H9 (cell line): ENCODE results near the gene FHOD3. TPM values are rescaled to one million over a fixed set of nuclear protein-coding genes. Genes with fewer than 3 reads are reported as not detected.
A peak's percentile ranks its signal among the peaks of the same experiment; 100 is the strongest.

Experiments
- DNase-seq: peaks from one replicate; pipeline ENCODE4 v3.0.0-alpha.2; 2017
- H2AFZ ChIP-seq: one replicate; pipeline ENCODE4 v1.6.1; 2013; ENCODE audit warnings: mild to moderate bottlenecking, low read length, control low read depth, moderate library complexity
- H2AK5ac ChIP-seq: 2 replicates; pipeline ENCODE4 v1.6.1; 2013; ENCODE audit warnings: low read length, control low read depth, mixed read lengths; ENCODE audit not compliant: insufficient read length
- H2BK120ac ChIP-seq: one replicate; pipeline ENCODE4 v1.6.1; 2013; ENCODE audit warnings: low read depth, mild to moderate bottlenecking, low read length, control low read depth, inconsistent platforms; ENCODE audit not compliant: poor library complexity, severe bottlenecking
- H2BK12ac ChIP-seq: 2 replicates; pipeline ENCODE4 v1.6.1; 2013; ENCODE audit warnings: low read length, control low read depth, mixed read lengths, low read depth; ENCODE audit not compliant: insufficient read length
- H2BK15ac ChIP-seq: 2 replicates; pipeline ENCODE4 v1.6.1; 2013; ENCODE audit warnings: low read depth, low read length, control low read depth
- H2BK20ac ChIP-seq: one replicate; pipeline ENCODE4 v1.6.1; 2013; ENCODE audit warnings: low read depth, mild to moderate bottlenecking, low read length, control low read depth, inconsistent platforms; ENCODE audit not compliant: poor library complexity, severe bottlenecking
- H2BK5ac ChIP-seq: 2 replicates; pipeline ENCODE4 v1.6.1; 2013; ENCODE audit warnings: low read length, control low read depth, mixed read lengths; ENCODE audit not compliant: insufficient read length
- H3K14ac ChIP-seq: 2 replicates; pipeline ENCODE4 v1.6.1; 2013; ENCODE audit warnings: low read length, control low read depth; ENCODE audit not compliant: insufficient read depth
- H3K18ac ChIP-seq: 2 replicates; pipeline ENCODE4 v1.6.1; 2013; ENCODE audit warnings: low read depth, mild to moderate bottlenecking, mixed read lengths, low read length, control low read depth; ENCODE audit not compliant: insufficient read length
- H3K23ac ChIP-seq: 2 replicates; pipeline ENCODE4 v1.6.1; 2013; ENCODE audit warnings: low read length, control low read depth, mixed read lengths, low read depth; ENCODE audit not compliant: insufficient read length
- H3K23me2 ChIP-seq: 2 replicates; pipeline ENCODE4 v1.6.1; 2013; ENCODE audit warnings: low read depth, mild to moderate bottlenecking, mixed read lengths, low read length, control low read depth; ENCODE audit not compliant: insufficient read length, poor library complexity, severe bottlenecking
- H3K27ac ChIP-seq: 2 replicates; pipeline ENCODE4 v1.5.1; 2013; ENCODE audit warnings: low read length, control low read depth, mixed read lengths, low read depth; ENCODE audit not compliant: insufficient read length
- H3K27me3 ChIP-seq: 2 replicates; pipeline ENCODE4 v1.6.1; 2013; ENCODE audit warnings: low read length, control low read depth, inconsistent platforms; ENCODE audit not compliant: insufficient read depth
- H3K4ac ChIP-seq: 2 replicates; pipeline ENCODE4 v1.6.1; 2013; ENCODE audit warnings: low read depth, mild to moderate bottlenecking, control low read depth, inconsistent platforms, low read length, moderate library complexity
- H3K4me1 ChIP-seq: 2 replicates; pipeline ENCODE4 v1.6.1; 2013; ENCODE audit warnings: low read length, control low read depth, inconsistent platforms; ENCODE audit not compliant: insufficient read depth
- H3K4me2 ChIP-seq: 2 replicates; pipeline ENCODE4 v1.6.1; 2013; ENCODE audit warnings: low read length, control low read depth, mixed read lengths; ENCODE audit not compliant: insufficient read length, insufficient read depth
- H3K56ac ChIP-seq: 2 replicates; pipeline ENCODE4 v1.6.1; 2013; ENCODE audit warnings: low read depth, mild to moderate bottlenecking, mixed read lengths, low read length, control low read depth; ENCODE audit not compliant: insufficient read length
- H3K79me1 ChIP-seq: 2 replicates; pipeline ENCODE4 v1.6.1; 2013; ENCODE audit warnings: low read depth, mild to moderate bottlenecking, moderate library complexity, low read length, control low read depth, inconsistent platforms; ENCODE audit not compliant: insufficient read depth, poor library complexity, severe bottlenecking
- H3K79me2 ChIP-seq: 2 replicates; pipeline ENCODE4 v1.6.1; 2013; ENCODE audit warnings: low read length, control low read depth, inconsistent platforms; ENCODE audit not compliant: insufficient read depth
- H3K9ac ChIP-seq: 2 replicates; pipeline ENCODE4 v1.6.1; 2013; ENCODE audit warnings: low read length, control low read depth, mixed read lengths; ENCODE audit not compliant: insufficient read length; ENCODE audit errors: extremely low read depth
- H3K9me3 ChIP-seq: one replicate; pipeline ENCODE4 v1.6.1; 2013; ENCODE audit warnings: low read depth, low read length, inconsistent platforms; ENCODE audit not compliant: control insufficient read depth
- H3T11ph ChIP-seq: one replicate; pipeline ENCODE4 v1.6.1; 2013; ENCODE audit warnings: mild to moderate bottlenecking, low read length, control low read depth, inconsistent platforms
- H4K20me1 ChIP-seq: one replicate; pipeline ENCODE4 v1.6.1; 2013; ENCODE audit not compliant: control insufficient read depth, insufficient read length, insufficient read depth
- H4K5ac ChIP-seq: 2 replicates; pipeline ENCODE4 v1.6.1; 2013; ENCODE audit warnings: low read depth, mild to moderate bottlenecking, mixed read lengths, low read length, control low read depth; ENCODE audit not compliant: insufficient read length
- H4K8ac ChIP-seq: replicated peaks from 2 replicates; pipeline ENCODE4 v1.6.1; 2013; ENCODE audit warnings: low read length, control low read depth, mixed read lengths, low read depth; ENCODE audit not compliant: insufficient read length
- H4K91ac ChIP-seq: 2 replicates; pipeline ENCODE4 v1.6.1; 2013; ENCODE audit warnings: low read depth, mild to moderate bottlenecking, moderate library complexity, mixed read lengths, low read length, control low read depth; ENCODE audit not compliant: insufficient read length
- H3K27ac Mint-ChIP-seq, 3 experiments: 2 replicates in 2 of 3; 3 replicates in 1 of 3; pipeline ENCODE4 v1.8.0; 2020 to 2021; ENCODE audit warnings: mixed read lengths in 3 of 3, mild to moderate bottlenecking in 1 of 3, moderate library complexity in 1 of 3
- H3K27me3 Mint-ChIP-seq: 2 replicates; pipeline ENCODE4 v1.8.0; 2021; ENCODE audit warnings: low read depth, mild to moderate bottlenecking, moderate library complexity, mixed read lengths
- H3K36me3 Mint-ChIP-seq, 3 experiments: 2 replicates in 2 of 3; 3 replicates in 1 of 3; pipeline ENCODE4 v1.8.0; 2020 to 2021; ENCODE audit warnings: low read depth in 3 of 3, mixed read lengths in 3 of 3; ENCODE audit not compliant: insufficient read depth in 1 of 3
- H3K4me1 Mint-ChIP-seq, 2 experiments: 2 replicates each; pipeline ENCODE4 v1.8.0; 2020; ENCODE audit warnings: mixed read lengths in 2 of 2
- H3K4me3 Mint-ChIP-seq, 2 experiments: 2 replicates in 1 of 2; 3 replicates in 1 of 2; pipeline ENCODE4 v1.8.0; 2020 to 2021; ENCODE audit warnings: mild to moderate bottlenecking in 2 of 2, mixed read lengths in 2 of 2, moderate library complexity in 1 of 2
- H3K9me3 Mint-ChIP-seq, 2 experiments: 2 replicates in 1 of 2; 3 replicates in 1 of 2; pipeline ENCODE4 v1.8.0; 2020; ENCODE audit warnings: mild to moderate bottlenecking in 2 of 2, mixed read lengths in 2 of 2, moderate library complexity in 1 of 2
- WGBS: extraction: QIAGEN DNeasy Blood & Tissue Kit; methylation state at CpG from one replicate; pipeline ENCODE4 v1.1.7; 2013; ENCODE audit warnings: missing lambda C conversion rate, low lambda C conversion rate, mixed read lengths; ENCODE audit not compliant: insufficient read length; ENCODE audit errors: extremely low coverage; 5-methylcytosine and 5-hydroxymethylcytosine counted together
- total RNA-seq: library from RNA; stranded (reverse); gene quantifications from 2 replicates; pipeline ENCODE4 v1.2.1, GENCODE V29; 2021
- TF ChIP-seq, protein P1 (sequence below): fragments of 200-600 bp; sonication (generic); conservative IDR thresholded peaks from 3 replicates; pipeline ENCODE4 v1.8.0; 2021; ENCODE audit warnings: antibody characterized with exemption, mild to moderate bottlenecking

The FHOD3 gene
- total RNA-seq, 1 experiment from 2014 or later: 8.0 TPM

DNA sequence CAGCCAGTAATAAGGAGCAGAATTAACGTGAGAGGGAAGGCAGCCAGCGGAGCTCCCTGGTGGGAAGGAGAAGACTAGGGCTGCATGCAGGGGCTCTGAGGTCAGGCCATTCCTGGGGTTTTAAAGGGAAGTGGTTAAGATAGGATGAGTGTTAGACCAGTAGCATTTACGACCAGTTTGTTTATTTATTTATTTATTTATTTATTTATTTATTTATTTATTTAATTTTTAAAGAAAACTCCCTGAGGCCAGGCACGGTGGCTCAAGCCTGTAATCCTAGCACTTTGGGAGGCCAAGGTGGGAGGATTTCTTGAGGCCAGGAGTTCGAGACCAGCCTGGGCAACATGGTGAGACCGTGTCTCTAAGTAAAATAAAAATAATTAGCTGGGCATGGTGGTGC, 152.8 kb downstream of the FHOD3 start:
- Histone ChIP-seq H4K8ac (no peak overlapping the region), H3K27me3 (no peaks in the 10 kb centered on the region), H3K79me1 (no peaks in the 10 kb centered on the region), H2BK5ac (no peak overlapping the region), H3K4me1 (peaks cover 5% of the 10 kb centered on the region; the same call in 1 of the 2 replicates), H2BK12ac (no peak overlapping the region), H3K9me3 (no peaks in the 10 kb centered on the region), H4K5ac (no peak overlapping the region), H2AK5ac (no peak overlapping the region), H3K56ac (no peak overlapping the region), H3K23me2 (no peaks in the 10 kb centered on the region), H3T11ph (no peak overlapping the region), H3K23ac (no peak overlapping the region), H2BK20ac (no peak overlapping the region), H3K79me2 (no peaks in the 10 kb centered on the region), H4K91ac (no peak overlapping the region), H4K20me1 (no peaks in the 10 kb centered on the region), H3K27ac (no peak overlapping the region), H3K9ac (no peak overlapping the region), H3K14ac (no peak overlapping the region), H3K18ac (no peak overlapping the region), H3K4ac (no peak overlapping the region), H2BK120ac (no peak overlapping the region), H2AFZ (no peak overlapping the region), H3K4me2 (no peak overlapping the region), H2BK15ac (no peak overlapping the region)
- Mint-ChIP-seq H3K27ac (peak overlapping the region; percentile 4 to 95 (median 95); a peak in 5 of 7 replicates), H3K27me3 (no peaks in the 10 kb centered on the region), H3K4me1 (peaks cover 54 to 73% of the 10 kb centered on the region in 2 experiments), H3K4me3 (peak overlapping the region in 1 of 2 experiments; percentile 30; a peak in 1 of 5 replicates), H3K9me3 (no peaks in the 10 kb centered on the region), H3K36me3 (no peaks in the 10 kb centered on the region; a peak in 1 of 7 replicates)
- no CpG with 5 or more reads among the region's 6 CpGs for WGBS
- no peak for DNase-seq
- TF ChIP-seq, protein P1, sequence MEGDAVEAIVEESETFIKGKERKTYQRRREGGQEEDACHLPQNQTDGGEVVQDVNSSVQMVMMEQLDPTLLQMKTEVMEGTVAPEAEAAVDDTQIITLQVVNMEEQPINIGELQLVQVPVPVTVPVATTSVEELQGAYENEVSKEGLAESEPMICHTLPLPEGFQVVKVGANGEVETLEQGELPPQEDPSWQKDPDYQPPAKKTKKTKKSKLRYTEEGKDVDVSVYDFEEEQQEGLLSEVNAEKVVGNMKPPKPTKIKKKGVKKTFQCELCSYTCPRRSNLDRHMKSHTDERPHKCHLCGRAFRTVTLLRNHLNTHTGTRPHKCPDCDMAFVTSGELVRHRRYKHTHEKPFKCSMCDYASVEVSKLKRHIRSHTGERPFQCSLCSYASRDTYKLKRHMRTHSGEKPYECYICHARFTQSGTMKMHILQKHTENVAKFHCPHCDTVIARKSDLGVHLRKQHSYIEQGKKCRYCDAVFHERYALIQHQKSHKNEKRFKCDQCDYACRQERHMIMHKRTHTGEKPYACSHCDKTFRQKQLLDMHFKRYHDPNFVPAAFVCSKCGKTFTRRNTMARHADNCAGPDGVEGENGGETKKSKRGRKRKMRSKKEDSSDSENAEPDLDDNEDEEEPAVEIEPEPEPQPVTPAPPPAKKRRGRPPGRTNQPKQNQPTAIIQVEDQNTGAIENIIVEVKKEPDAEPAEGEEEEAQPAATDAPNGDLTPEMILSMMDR: no peak
